NCI-H2107 treated with DMSO at 0.1 percent for 48 hours (cell line): Measurements from ENCODE around the gene XPNPEP1.

Experiments
- DNase-seq: peaks from one replicate; lab custom pipeline; 2025; ENCODE audit not compliant: unreplicated experiment; lab: John Stamatoyannopoulos, UW

XPNPEP1 gene

DNA sequence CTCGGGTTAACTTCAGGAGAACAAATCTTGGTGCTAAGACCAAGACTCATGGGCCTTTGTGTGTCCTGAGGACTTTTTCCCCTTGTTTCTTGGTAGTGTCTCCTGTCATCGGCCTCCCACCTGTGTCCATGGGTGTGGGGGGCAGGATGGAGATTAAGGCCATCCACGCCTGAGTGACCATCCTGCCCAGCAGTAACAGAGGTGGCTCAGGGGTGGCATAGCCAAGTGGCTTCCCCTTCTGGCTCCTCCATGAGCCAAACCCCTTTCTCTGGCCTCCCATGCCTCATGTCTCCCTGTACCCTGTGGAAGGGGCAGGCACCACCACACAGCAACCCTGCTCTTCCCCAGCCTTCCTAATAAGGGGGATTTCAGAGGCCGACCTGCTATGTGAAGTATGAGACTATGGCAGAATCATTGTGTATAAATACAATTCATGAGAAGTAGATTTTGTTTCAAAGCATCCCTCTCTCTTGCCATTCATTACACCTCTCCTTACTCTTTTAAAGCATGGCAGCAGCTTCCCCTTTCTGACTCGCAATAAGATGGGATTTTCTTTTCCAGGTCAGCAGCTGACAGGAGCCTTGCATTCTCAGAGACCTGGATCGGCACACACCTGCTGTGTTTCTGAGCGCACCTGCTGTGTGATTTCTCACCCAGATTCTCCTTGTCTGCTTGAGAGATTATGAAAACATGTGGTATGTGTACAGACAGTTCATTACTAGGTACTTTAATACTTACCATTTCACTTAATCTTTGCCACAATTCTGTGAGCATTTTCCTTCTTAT lies 102.5 kb downstream of the XPNPEP1 start:
- no peak for DNase-seq

DNA sequence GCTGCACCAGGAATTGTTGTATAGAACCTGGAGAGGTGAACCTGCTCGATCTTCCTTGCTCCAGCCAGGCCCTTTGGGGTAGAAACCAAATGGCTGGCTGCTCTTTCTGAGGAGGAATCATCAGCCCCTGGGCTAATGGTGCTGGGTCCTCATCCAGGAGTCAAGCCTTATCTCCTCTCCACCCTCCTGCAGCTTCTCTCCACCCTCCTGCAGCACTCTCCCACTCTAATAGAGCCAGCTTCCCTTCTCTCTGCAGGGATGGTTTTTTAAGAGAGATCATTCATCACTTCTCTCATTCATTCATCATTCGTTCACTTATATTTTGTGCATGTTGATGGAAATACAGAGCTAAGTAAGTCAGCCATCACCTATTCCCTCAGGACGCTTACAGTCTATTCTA lies 103.5 kb downstream of the XPNPEP1 start:
- DNase-seq, result no peak
